Bronchial epithelial cell (primary cell): ENCODE data around the gene CORO2A. TPM values are rescaled to one million over a fixed set of nuclear protein-coding genes. Genes with fewer than 3 reads are reported as not detected.

Source experiments
- DNase-seq: peaks from one replicate; pipeline ENCODE4 v3.0.0-alpha.2; 2010; ENCODE audit warnings: low read depth
- FAIRE-seq: peaks from 2 replicates; lab custom pipeline; 2011; peaks lifted over from hg19 to GRCh38; lab: Jason Lieb, UNC
- H3K27me3 ChIP-seq: 2 replicates; pipeline ENCODE4 v1.5.1; 2011; ENCODE audit warnings: low read length; ENCODE audit not compliant: control insufficient read depth, insufficient read depth
- H3K36me3 ChIP-seq: 2 replicates; pipeline ENCODE4 v1.5.1; 2011; ENCODE audit warnings: low read length; ENCODE audit not compliant: control insufficient read depth, insufficient read depth
- H3K4me3 ChIP-seq: 2 replicates; pipeline ENCODE4 v1.5.1; 2011; ENCODE audit warnings: mild to moderate bottlenecking, low read depth, low read length, control low read depth
- CTCF ChIP-seq: IDR thresholded peaks from 2 replicates; pipeline ENCODE4 v1.5.1; 2011; ENCODE audit warnings: mild to moderate bottlenecking, moderate library complexity, low read length, control low read depth, inconsistent platforms; ENCODE audit not compliant: insufficient read depth, severe bottlenecking
- total RNA-seq: library from RNA; depleted of rRNA; stranded (reverse); fragments of >200 nt; gene quantifications from 2 replicates; pipeline ENCODE4 v1.2.1, GENCODE V29; 2014

CORO2A gene
- total RNA-seq, 1 donor from 2014 or later: 22.1 TPM

- no peak for TF ChIP-seq CTCF
- H3K4me3 ChIP-seq: no peak overlapping the region
- peaks cover 6% of the 10 kb centered on the region for H3K36me3 ChIP-seq
- H3K27me3 ChIP-seq: no peaks in the 10 kb centered on the region
- DNase-seq (no peak), FAIRE-seq (no peak)
These were observed 19.3 kb downstream of the CORO2A start for GRCh38 chr9:98173181-98173580.

- no peak for DNase-seq
- peak; percentile 40 for FAIRE-seq
These were observed 19.8 kb downstream of the CORO2A start for GRCh38 chr9:98172604-98173003.

DNA sequence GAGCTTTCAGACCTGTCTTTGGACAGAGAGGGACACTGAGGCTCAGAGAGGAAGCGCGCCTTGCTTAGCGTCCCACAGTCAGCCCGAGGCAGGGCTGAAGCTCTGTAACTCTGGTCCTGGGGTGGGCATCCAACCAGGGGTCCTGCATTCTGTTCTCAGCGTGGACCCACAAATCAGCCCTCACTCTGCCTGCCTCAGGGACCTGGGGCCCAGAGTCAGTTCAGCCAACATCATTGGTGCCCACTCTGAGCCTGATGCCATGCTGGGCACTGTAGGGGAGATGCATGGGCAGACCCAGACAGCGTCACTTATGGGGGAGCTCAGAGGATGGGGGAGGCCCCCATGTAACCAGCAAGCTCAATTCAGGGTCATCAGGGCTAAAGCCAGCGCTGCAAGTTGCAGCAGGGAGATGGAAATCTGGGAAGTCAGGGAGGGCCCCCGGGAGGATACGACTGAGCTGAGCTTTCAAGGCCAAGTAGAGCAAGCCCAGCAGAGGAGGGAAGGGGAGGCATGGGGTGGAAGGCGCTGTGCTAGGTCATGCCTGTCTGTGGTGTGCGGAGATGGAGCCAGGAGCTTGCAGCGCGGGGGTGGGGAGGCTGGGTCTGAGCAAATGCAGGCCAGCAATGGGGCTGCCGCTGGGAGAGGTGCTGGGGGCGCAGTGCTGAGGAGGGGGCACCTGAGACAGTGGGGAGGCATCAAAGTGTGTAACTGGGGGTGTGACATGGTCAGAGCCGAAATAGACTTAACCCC, 21.1 kb downstream of the CORO2A start:
- FAIRE-seq: no peak
- Histone ChIP-seq H3K4me3 (no peak overlapping the region), H3K36me3 (peaks cover 6% of the 10 kb centered on the region), H3K27me3 (no peaks in the 10 kb centered on the region)
- no peak for TF ChIP-seq CTCF
- DNase-seq: no peak

More at GRCh38 chr9:98172604-98173003, 19.8 kb downstream of the CORO2A start:
- Histone ChIP-seq H3K27me3 (no peaks in the 10 kb centered on the region), H3K36me3 (peaks cover 6% of the 10 kb centered on the region), H3K4me3 (no peak overlapping the region)
- TF ChIP-seq CTCF: no peak

- H3K27me3 ChIP-seq: no peaks in the 10 kb centered on the region
- DNase-seq: peak; percentile 70
- no peak for TF ChIP-seq CTCF
- peaks cover 6% of the 10 kb centered on the region for H3K36me3 ChIP-seq
- no peak overlapping the region for H3K4me3 ChIP-seq
- no peak for FAIRE-seq
These were observed 23.4 kb downstream of the CORO2A start for GRCh38 chr9:98168941-98169488.

GRCh38 chr9:98168153-98168780, 24.2 kb downstream of the CORO2A start:
- TF ChIP-seq CTCF: no peak
- FAIRE-seq (no peak), DNase-seq (peak; percentile 63)
- Histone ChIP-seq H3K4me3 (no peak overlapping the region), H3K36me3 (peaks cover 6% of the 10 kb centered on the region), H3K27me3 (no peaks in the 10 kb centered on the region)
